ENCODE results near the gene MPPED1.

The MPPED1 gene, protein sequence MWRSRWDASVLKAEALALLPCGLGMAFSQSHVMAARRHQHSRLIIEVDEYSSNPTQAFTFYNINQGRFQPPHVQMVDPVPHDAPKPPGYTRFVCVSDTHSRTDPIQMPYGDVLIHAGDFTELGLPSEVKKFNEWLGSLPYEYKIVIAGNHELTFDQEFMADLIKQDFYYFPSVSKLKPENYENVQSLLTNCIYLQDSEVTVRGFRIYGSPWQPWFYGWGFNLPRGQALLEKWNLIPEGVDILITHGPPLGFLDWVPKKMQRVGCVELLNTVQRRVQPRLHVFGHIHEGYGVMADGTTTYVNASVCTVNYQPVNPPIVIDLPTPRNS

DNA sequence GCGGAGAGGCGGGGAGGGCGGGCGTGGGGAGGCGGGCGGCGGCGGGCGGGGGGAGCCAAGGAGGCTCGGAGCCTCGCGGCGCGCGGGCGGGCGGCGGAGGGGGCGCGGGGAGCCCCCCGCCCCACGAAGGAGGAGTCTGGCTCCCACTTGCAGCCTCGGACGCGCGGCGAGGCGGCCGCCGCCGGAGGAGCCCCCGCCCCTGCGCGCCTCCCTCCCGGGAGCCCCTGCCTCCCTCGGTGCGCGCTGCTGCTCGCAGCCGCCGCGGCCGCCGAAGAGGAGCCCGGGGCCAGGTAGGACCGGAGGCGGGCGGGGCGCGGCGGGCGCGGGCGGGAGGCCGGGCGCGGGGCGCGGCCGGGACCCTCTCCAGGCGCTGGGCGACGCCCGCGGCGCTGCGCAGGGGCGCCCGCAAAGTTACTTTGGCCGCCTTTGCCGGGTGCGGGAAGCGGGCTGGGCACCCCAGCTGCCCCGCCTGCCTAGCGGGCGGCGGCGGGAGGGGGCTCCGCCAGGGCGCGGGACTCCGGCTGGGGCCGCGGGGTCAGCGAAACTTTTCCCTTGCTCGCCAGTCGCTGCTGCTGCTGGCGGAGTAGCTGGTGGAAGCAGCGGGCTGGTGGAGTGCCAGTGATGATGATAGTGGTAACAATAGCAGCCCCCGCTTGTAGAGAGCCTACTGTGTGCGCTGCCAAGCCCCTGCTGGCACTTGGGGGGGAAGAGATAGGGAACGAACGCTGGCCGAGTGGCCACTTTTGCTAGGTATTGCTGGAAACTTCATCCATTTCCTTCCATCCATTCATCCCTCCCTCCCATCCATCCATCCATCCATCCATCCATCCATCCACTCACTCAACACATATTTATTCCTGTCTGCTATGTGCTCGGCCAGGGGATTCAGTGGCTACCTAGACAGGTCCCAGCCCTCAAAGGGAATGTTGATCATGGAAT, at the start of gene MPPED1:
Gene MPPED1, plus strand, starts transcription at position 146 of the 939 bp plus-strand sequence. CDS start 12,972 bp downstream, outside the sequence.
- H3K4me1 Mint-ChIP-seq, result no peaks in the 10 kb centered on the region
- DNase-seq (ENCODE audit: low spot score in 2 of 2) (no peak), ATAC-seq (ENCODE audit: low read depth) (no peak)
- H3K9me3 Mint-ChIP-seq, result no peaks in the 10 kb centered on the region
- H3K27me3 Mint-ChIP-seq, result peaks cover 26% of the 10 kb centered on the region
- H3K4me3 Mint-ChIP-seq, result no peak within 1 kb of the TSS
- H3K27ac Mint-ChIP-seq, result no peak within 1 kb of the TSS
- H3K36me3 Mint-ChIP-seq, result no peaks in the 10 kb centered on the region

DNA sequence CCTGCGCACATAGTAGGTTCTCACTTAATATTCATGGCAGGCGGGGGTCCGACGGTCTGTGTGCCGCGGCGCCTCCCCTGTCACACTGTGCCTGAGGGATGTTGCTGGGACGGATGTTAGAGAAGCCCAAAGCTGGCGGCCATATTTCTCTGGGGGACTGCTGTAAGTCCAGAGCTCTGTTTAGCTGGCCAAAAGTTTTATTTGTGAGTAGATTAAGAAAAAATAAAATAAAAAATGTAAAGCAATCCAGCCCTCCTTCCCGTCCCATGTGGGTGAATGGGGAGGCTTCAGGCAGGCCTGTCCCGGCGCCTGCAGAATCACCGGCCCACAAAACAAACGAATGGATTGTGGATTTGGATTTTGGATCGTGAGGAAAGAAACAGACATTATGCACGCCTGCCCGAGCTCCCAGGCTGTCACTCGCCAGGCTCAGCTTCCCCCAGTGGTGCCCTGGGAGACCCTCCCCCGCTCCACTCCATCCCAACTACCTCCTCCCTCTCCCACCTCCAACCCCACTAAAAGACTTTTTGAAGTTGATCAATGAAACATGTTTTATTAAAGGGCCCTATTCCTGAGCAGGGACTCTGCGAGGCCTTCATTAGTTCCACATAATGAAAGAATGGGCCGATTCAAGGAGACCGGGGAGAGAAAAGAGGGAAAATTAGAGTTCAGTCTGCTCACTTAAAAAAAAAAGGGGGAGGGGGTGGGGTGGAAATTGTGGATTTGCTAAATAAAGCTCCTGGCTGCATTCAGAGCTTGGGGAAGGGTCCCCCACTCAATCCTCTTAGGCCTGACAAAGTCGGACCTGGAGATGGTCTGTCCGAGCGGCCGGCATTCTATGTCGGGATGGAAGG, 48.3 kb upstream of the MPPED1 start:
- Mint-ChIP-seq H3K4me3 (no peak overlapping the region), H3K36me3 (no peaks in the 10 kb centered on the region), H3K4me1 (no peaks in the 10 kb centered on the region), H3K9me3 (no peaks in the 10 kb centered on the region), H3K27me3 (peaks cover 7% of the 10 kb centered on the region), H3K27ac (no peak overlapping the region)
- ATAC-seq (ENCODE audit: low read depth) (no peak), DNase-seq (ENCODE audit: low spot score in 2 of 2) (no peak)

DNA sequence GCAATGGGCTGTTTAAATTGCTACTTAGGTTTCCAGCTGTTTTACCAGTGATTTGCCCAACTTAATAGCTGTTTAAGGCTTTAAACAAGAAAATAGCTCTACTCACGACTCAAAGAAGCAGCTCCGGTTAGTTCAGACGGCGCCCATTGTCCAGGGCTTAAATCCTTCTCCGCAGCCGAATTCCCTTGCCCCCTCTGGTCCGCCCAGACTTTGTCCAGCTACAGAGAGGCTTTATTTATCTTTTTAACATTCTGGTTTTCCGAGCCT, 47.7 kb upstream of the MPPED1 start:
- Mint-ChIP-seq H3K27ac (no peak overlapping the region), H3K9me3 (no peaks in the 10 kb centered on the region), H3K4me3 (no peak overlapping the region), H3K27me3 (peaks cover 7% of the 10 kb centered on the region), H3K4me1 (no peaks in the 10 kb centered on the region), H3K36me3 (no peaks in the 10 kb centered on the region)
- ATAC-seq (ENCODE audit: low read depth) (no peak), DNase-seq (ENCODE audit: low spot score in 2 of 2) (no peak)

DNA sequence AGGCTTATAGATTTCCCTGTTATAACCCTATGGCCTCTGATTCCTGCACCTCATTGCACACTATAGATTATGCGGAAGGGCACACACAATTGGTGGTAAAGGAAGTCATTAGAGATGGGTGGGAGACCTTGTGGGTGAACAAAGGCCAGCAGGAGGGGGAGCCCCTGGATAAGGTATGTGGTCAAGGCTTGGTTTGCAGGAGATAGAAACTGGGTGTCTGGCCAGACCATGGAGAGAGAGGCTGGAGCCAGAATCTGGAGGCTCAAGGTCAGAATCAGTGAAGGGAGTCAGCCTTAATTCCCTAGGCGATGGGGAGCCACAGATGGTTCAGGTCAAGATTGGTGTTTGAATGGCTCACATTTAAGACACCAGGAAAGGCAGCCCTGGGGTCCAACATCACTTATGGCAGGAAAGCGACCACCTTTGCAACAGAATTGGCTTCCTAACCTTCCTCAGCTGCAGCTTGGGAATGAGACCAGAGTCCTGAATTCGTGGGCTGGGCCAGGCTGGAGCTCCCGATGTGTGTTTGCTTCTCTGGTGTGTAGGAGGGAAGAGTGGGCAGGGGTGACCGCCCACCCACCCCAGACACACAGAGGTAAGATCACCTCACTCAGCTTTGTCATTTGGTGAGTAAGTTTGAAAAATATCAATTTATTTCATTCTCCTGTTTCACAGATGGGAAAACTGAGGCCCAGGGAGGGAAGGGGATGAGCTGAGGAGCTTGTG, 45.9 kb upstream of the MPPED1 start:
- Mint-ChIP-seq H3K36me3 (no peaks in the 10 kb centered on the region), H3K27ac (no peak overlapping the region), H3K4me1 (no peaks in the 10 kb centered on the region), H3K4me3 (no peak overlapping the region), H3K9me3 (no peaks in the 10 kb centered on the region), H3K27me3 (peaks cover 7% of the 10 kb centered on the region)
- ATAC-seq (ENCODE audit: low read depth) (no peak), DNase-seq (ENCODE audit: low spot score in 2 of 2) (no peak)

DNA sequence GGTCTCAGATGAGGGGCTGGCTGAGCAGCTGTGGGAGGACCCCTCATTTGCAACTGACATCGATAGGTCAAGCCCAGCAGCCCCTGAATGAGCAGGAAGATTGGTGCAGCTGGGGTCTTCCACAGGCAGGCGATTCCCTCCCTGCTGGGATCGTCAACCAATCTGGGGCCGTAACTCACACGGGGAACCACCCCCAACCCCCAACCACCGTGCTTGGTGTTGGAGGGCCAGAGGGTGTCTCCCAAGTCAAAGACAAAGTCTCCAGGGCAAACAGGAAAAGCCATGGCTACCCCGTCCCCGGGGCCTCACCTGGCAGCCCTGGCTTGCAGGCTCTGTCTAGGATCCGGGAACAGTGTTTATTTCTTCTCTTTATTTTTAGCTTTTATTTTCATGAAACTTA, 41.8 kb upstream of the MPPED1 start:
- peaks cover 24% of the 10 kb centered on the region for H3K27me3 Mint-ChIP-seq
- H3K4me1 Mint-ChIP-seq, result no peaks in the 10 kb centered on the region
- no peak overlapping the region for H3K27ac Mint-ChIP-seq
- ATAC-seq (ENCODE audit: low read depth) (no peak), DNase-seq (ENCODE audit: low spot score in 2 of 2) (no peak)
- H3K4me3 Mint-ChIP-seq, result no peak overlapping the region
- H3K36me3 Mint-ChIP-seq, result peaks cover 2% of the 10 kb centered on the region
- H3K9me3 Mint-ChIP-seq, result peaks cover 7% of the 10 kb centered on the region

DNA sequence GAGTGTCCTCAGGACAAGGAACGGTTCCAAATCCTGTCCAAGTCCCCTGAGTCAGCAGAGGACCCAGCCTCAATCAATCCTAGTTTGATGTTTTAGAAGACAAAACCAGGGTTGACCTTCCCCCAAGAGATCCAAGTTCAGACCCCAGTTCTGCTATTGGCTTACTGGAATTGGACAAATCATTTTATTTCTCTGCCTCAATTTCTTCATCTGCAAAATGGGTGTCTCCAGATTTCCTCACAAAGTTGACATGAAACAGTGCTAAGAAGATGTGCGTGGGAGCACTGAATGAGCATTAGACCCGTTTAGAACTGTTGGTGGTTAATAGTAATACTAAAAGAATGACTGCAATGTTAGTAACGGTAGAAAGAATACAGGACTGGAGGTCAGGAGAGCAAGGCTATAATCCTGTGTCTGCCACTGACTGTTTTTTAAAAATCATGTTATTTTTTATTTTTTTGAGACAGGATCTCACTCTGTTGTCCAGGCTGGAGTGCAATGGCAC, 35.8 kb upstream of the MPPED1 start:
- Mint-ChIP-seq H3K9me3 (peaks cover 7% of the 10 kb centered on the region), H3K4me3 (no peak overlapping the region), H3K27ac (no peak overlapping the region), H3K27me3 (peaks cover 35% of the 10 kb centered on the region), H3K36me3 (peaks cover 2% of the 10 kb centered on the region), H3K4me1 (no peaks in the 10 kb centered on the region)
- DNase-seq (ENCODE audit: low spot score in 2 of 2) (no peak), ATAC-seq (ENCODE audit: low read depth) (no peak)

DNA sequence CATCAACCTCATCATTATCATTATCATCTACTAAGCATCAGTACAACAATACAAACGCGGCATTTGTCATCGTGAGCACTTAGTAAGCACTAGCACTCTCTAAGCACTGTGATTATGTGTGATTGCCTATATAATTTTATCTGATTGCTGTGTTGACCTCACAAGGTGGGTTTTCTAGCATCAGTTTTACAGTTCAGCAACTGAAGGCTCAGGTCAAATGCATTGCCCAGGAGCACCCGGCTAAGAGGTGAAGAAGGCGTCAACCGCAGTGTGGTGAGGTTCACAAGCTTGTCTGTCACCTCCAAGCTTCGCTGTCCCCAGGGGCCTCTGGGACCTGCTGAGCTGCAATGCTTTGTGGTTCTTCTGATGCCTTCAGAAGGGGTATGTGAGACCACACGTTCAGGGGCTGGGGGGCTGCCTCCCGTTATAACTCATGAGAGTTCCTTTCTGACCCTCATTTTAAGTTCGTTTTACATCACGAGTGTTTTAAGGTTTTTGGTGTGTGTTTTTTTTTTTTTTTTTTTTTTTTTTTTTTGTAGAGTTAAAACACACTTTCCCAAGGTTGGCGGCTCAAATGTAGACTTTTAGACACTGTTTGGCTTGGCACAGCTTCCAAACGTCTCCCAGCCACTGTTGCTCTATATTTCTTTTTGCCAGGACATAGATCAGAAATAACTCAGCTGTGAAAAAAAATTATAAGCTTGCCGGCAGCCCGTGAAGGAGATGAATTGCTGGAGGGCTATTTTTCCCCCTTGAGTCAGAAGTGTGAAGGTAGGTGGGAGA, 34.9 kb upstream of the MPPED1 start:
- H3K36me3 Mint-ChIP-seq, result peaks cover 2% of the 10 kb centered on the region
- H3K4me1 Mint-ChIP-seq, result no peaks in the 10 kb centered on the region
- H3K27me3 Mint-ChIP-seq, result peaks cover 27% of the 10 kb centered on the region
- no peak for DNase-seq (ENCODE audit: low spot score in 2 of 2)
- peaks cover 7% of the 10 kb centered on the region for H3K9me3 Mint-ChIP-seq
- no peak overlapping the region for H3K27ac Mint-ChIP-seq
- H3K4me3 Mint-ChIP-seq, result no peak overlapping the region
- ATAC-seq (ENCODE audit: low read depth), result no peak

DNA sequence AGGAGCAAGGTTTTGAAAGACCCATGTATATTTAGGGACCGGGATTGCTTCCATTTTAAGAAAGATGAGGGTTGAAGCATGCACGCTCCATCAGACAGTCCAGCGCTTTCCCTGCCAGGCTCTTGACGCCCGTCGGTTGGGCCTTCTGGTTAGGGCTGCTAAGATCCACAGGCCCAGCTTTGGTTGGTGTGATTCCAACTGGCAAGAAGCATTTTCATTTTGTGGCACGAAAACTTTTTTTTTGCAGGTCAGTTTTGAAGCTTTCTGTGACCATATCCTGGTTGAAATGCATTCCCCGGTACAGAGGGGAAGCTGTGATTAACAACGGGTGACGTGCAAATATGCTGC, 34.3 kb upstream of the MPPED1 start:
- Mint-ChIP-seq H3K36me3 (peaks cover 2% of the 10 kb centered on the region), H3K9me3 (peaks cover 7% of the 10 kb centered on the region), H3K4me1 (no peaks in the 10 kb centered on the region), H3K27me3 (peaks cover 26% of the 10 kb centered on the region), H3K4me3 (no peak overlapping the region), H3K27ac (no peak overlapping the region)
- DNase-seq (ENCODE audit: low spot score in 2 of 2) (no peak), ATAC-seq (ENCODE audit: low read depth) (no peak)

DNA sequence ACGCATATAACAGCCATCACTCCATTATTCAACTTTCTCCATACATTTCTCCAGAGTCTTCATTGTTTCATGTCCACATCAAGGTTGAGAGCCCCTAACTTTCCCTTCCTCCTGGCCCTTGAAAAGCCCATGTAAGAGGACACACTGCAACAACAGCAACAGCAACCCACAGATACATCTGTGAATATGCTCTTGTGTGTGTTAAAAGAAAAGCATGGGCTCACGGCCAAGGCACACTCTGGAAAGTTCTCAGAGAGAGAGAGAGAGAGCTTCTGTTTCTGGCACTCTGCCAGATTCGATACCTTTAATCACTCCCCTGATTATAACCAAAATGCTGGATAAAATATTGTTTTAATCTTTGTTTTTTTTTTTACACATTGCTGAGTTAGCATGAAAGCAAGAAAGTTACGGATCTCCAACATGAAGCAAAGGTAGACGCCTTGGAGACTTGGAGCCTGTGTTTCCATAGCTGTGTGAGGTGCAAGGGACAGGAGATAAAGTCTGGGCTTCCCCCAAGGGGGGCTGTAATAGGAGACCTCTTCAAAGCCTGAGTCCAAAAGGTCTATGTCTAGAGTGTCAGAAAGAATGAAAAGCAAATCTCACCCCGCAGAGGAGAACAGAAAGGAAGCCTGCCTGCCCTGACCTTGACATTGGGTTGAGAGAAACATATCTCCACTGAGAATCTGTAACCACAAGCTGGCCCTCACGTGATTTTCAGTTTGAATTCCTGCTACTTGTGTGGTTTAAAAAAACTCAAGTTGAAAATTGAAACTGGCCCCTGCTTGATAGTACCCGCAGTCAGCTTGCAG, 33.7 kb upstream of the MPPED1 start:
- no peak for DNase-seq (ENCODE audit: low spot score in 2 of 2)
- no peak for ATAC-seq (ENCODE audit: low read depth)
- H3K27ac Mint-ChIP-seq, result no peak overlapping the region
- H3K4me1 Mint-ChIP-seq, result no peaks in the 10 kb centered on the region
- H3K36me3 Mint-ChIP-seq, result peaks cover 2% of the 10 kb centered on the region
- peaks cover 7% of the 10 kb centered on the region for H3K9me3 Mint-ChIP-seq
- H3K27me3 Mint-ChIP-seq, result peaks cover 25% of the 10 kb centered on the region
- H3K4me3 Mint-ChIP-seq, result no peak overlapping the region

DNA sequence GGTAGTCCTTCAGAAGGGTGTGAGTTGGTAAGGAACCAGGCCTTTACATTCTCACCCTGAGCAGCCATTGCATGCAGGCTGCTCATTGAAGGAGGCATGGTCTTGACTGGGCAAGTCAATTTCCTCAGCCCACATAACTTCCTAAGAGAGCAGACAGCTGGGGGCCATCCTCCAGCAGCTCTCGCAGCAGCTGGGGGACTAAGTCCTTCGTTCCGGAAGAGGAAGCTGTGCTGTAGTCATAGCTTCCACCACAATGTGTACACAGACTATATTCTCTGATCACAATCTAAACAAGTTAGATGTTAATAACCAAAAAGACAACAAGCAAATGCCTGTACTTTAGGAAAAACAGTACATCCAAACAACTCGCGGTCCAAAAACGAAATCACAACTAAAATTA, 30.1 kb upstream of the MPPED1 start:
- DNase-seq (ENCODE audit: low spot score in 2 of 2) (no peak), ATAC-seq (ENCODE audit: low read depth) (no peak)
- H3K36me3 Mint-ChIP-seq, result no peaks in the 10 kb centered on the region
- H3K9me3 Mint-ChIP-seq, result no peaks in the 10 kb centered on the region
- no peak overlapping the region for H3K27ac Mint-ChIP-seq
- no peak overlapping the region for H3K4me3 Mint-ChIP-seq
- peaks cover 16% of the 10 kb centered on the region for H3K27me3 Mint-ChIP-seq
- peaks cover 8% of the 10 kb centered on the region for H3K4me1 Mint-ChIP-seq

DNA sequence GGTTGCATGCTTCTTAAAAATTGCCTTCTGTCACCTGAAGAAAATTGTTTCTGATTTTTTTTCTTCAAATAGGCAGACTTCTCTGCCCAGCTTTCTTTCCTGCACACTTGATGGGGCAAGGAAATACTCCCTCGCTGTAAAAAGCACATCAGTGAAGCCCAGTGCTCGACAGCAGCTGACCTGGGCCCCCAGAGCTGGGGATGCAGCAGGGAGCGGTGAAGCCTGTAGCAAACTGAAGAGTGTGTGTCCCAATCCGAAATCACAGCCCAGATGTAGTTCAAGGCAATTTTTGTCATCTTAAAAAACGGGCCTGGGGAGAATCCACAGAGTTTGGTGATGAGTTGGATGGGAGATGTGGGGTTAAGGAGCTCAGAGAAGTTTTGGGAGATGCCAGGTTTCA, 27.0 kb upstream of the MPPED1 start:
- Mint-ChIP-seq H3K9me3 (no peaks in the 10 kb centered on the region), H3K27me3 (peaks cover 11% of the 10 kb centered on the region), H3K27ac (no peak overlapping the region), H3K36me3 (no peaks in the 10 kb centered on the region), H3K4me1 (peaks cover 8% of the 10 kb centered on the region), H3K4me3 (no peak overlapping the region)
- no peak for DNase-seq (ENCODE audit: low spot score in 2 of 2)
- ATAC-seq (ENCODE audit: low read depth), result no peak
